Hepatocyte (in vitro differentiated cells): ENCODE measurements around the gene FRRS1. TPM values are rescaled to one million over a fixed set of nuclear protein-coding genes. Genes with fewer than 3 reads are reported as not detected.

ENCODE experiments used
- DNase-seq: peaks from one replicate; pipeline ENCODE4 v3.0.0-alpha.2; 2016; ENCODE audit warnings: low spot score
- H2AFZ ChIP-seq: fragments of 200-600 bp; sonication (generic); 2 replicates; pipeline ENCODE4 v1.6.0; 2016; ENCODE audit warnings: antibody characterized with exemption, mild to moderate bottlenecking
- H3K27ac ChIP-seq: fragments of 200-600 bp; sonication (generic); 2 replicates; pipeline ENCODE4 v1.5.1; 2016; ENCODE audit warnings: mild to moderate bottlenecking
- H3K27me3 ChIP-seq: fragments of 200-600 bp; sonication (generic); 2 replicates; pipeline ENCODE4 v1.6.1; 2016
- H3K36me3 ChIP-seq: fragments of 200-600 bp; sonication (generic); replicated peaks from 2 replicates; pipeline ENCODE4 v1.5.1; 2016; ENCODE audit warnings: low read depth; ENCODE audit not compliant: insufficient read depth
- H3K4me1 ChIP-seq: fragments of 200-600 bp; sonication (generic); 2 replicates; pipeline ENCODE4 v1.5.1; 2016; ENCODE audit warnings: mild to moderate bottlenecking, moderate library complexity; ENCODE audit not compliant: insufficient read depth
- H3K4me2 ChIP-seq: fragments of 200-600 bp; sonication (generic); 2 replicates; pipeline ENCODE4 v1.6.0; 2016
- H3K4me3 ChIP-seq: fragments of 200-600 bp; sonication (generic); 2 replicates; pipeline ENCODE4 v1.5.1; 2016; ENCODE audit warnings: mild to moderate bottlenecking
- H3K79me2 ChIP-seq: fragments of 200-600 bp; sonication (generic); 2 replicates; pipeline ENCODE4 v1.6.0; 2017; ENCODE audit warnings: mild to moderate bottlenecking
- H3K9me2 ChIP-seq: fragments of 200-600 bp; sonication (generic); replicated peaks from 2 replicates; pipeline ENCODE4 v1.6.0; 2017; ENCODE audit warnings: mild to moderate bottlenecking; ENCODE audit not compliant: insufficient read depth
- H3K9me3 ChIP-seq: fragments of 200-600 bp; sonication (generic); 2 replicates; pipeline ENCODE4 v1.5.1; 2016; ENCODE audit warnings: low read depth, mild to moderate bottlenecking
- H4K20me1 ChIP-seq: fragments of 200-600 bp; sonication (generic); 2 replicates; pipeline ENCODE4 v1.6.0; 2016; ENCODE audit warnings: mild to moderate bottlenecking; ENCODE audit not compliant: insufficient read depth, poor library complexity, severe bottlenecking
- EZH2 ChIP-seq: fragments of 200-600 bp; sonication (generic); IDR thresholded peaks from 2 replicates; pipeline ENCODE4 v1.6.1; 2016; ENCODE audit warnings: antibody characterized with exemption, mild to moderate bottlenecking, borderline replicate concordance
- EZH2phosphoT487 ChIP-seq: fragments of 200-600 bp; sonication (generic); IDR thresholded peaks from one replicate; pipeline ENCODE4 v1.6.1; 2018; ENCODE audit warnings: antibody characterized with exemption, mild to moderate bottlenecking, low read depth, moderate library complexity; ENCODE audit not compliant: unreplicated experiment, severe bottlenecking
- WGBS: methylation state at CpG from one replicate; pipeline ENCODE4 v1.1.6; 2016; ENCODE audit warnings: low lambda C conversion rate; ENCODE audit errors: missing lambda C conversion rate; 5-methylcytosine and 5-hydroxymethylcytosine counted together
- polyA plus RNA-seq: library from polyadenylated mRNA; unstranded; fragments of >200 nt; fragmentation: Nextera tagmentation; extraction: Ambion mirVana; gene quantifications from 2 replicates; pipeline ENCODE4 v1.2.1, GENCODE V29; 2016
- total RNA-seq: library from RNA; depleted of rRNA; stranded (reverse); fragments of >200 nt; gene quantifications from 2 replicates; pipeline ENCODE4 v1.2.3, GENCODE V29; 2014
- TF ChIP-seq, protein P1 (sequence below): fragments of 200-600 bp; sonication (generic); IDR thresholded peaks from 2 replicates; pipeline ENCODE4 v1.5.1; 2016; ENCODE audit warnings: antibody characterized with exemption, mild to moderate bottlenecking; ENCODE audit not compliant: poor library complexity

The FRRS1 gene
- total and polyA plus RNA-seq, 2 experiments from 2014 or later, result 1.5 to 26.8 TPM

DNA sequence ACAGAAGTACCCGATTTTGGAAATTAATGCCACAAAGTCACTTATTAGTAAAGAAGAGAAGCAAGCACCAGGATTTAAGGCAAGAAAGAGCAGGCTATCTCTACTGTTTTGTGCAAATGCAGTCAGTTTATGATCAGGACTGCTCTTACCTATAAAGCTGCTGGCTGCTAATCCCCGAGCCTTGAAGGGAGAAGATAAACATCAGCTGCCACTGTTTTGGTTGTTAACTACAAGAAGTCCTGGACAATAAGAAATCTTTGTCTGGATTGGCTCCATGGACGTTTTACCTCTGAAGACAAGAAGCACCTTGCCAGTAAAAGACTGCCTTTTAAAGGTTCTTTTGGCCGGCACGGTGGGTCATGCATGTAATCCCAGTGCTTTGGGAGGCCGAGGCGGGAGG, 21.4 kb downstream of the FRRS1 start:
- no peak overlapping the region for H3K4me3 ChIP-seq
- DNase-seq, result no peak
- H3K9me3 ChIP-seq, result no peaks in the 10 kb centered on the region
- H3K27ac ChIP-seq, result no peak overlapping the region
- H3K79me2 ChIP-seq, result no peaks in the 10 kb centered on the region
- H2AFZ ChIP-seq, result no peak overlapping the region
- H3K36me3 ChIP-seq, result no peaks in the 10 kb centered on the region
- no peaks in the 10 kb centered on the region for H3K9me2 ChIP-seq
- no peaks in the 10 kb centered on the region for H4K20me1 ChIP-seq
- no peaks in the 10 kb centered on the region for H3K27me3 ChIP-seq
- 63% methylated on average over 7 of the region's 7 CpGs for WGBS
- H3K4me1 ChIP-seq, result no peaks in the 10 kb centered on the region
- TF ChIP-seq EZH2 (no peak), EZH2phosphoT487 (no peak)
- H3K4me2 ChIP-seq, result no peak overlapping the region

GRCh38 chr1:99740141-99740540, 26.3 kb downstream of the FRRS1 start:
- Histone ChIP-seq H3K4me2 (no peak overlapping the region), H3K9me3 (no peaks in the 10 kb centered on the region), H3K79me2 (no peaks in the 10 kb centered on the region), H3K9me2 (no peaks in the 10 kb centered on the region), H3K4me1 (no peaks in the 10 kb centered on the region), H4K20me1 (no peaks in the 10 kb centered on the region), H3K27me3 (no peaks in the 10 kb centered on the region), H3K27ac (no peak overlapping the region), H3K4me3 (no peak overlapping the region), H2AFZ (no peak overlapping the region), H3K36me3 (no peaks in the 10 kb centered on the region)
- no peak for TF ChIP-seq EZH2phosphoT487
- TF ChIP-seq EZH2, result no peak
- TF ChIP-seq, protein P1, sequence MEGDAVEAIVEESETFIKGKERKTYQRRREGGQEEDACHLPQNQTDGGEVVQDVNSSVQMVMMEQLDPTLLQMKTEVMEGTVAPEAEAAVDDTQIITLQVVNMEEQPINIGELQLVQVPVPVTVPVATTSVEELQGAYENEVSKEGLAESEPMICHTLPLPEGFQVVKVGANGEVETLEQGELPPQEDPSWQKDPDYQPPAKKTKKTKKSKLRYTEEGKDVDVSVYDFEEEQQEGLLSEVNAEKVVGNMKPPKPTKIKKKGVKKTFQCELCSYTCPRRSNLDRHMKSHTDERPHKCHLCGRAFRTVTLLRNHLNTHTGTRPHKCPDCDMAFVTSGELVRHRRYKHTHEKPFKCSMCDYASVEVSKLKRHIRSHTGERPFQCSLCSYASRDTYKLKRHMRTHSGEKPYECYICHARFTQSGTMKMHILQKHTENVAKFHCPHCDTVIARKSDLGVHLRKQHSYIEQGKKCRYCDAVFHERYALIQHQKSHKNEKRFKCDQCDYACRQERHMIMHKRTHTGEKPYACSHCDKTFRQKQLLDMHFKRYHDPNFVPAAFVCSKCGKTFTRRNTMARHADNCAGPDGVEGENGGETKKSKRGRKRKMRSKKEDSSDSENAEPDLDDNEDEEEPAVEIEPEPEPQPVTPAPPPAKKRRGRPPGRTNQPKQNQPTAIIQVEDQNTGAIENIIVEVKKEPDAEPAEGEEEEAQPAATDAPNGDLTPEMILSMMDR, result no peak
- no peak for DNase-seq
- 83% methylated on average over 1 of the region's 1 CpG for WGBS

DNA sequence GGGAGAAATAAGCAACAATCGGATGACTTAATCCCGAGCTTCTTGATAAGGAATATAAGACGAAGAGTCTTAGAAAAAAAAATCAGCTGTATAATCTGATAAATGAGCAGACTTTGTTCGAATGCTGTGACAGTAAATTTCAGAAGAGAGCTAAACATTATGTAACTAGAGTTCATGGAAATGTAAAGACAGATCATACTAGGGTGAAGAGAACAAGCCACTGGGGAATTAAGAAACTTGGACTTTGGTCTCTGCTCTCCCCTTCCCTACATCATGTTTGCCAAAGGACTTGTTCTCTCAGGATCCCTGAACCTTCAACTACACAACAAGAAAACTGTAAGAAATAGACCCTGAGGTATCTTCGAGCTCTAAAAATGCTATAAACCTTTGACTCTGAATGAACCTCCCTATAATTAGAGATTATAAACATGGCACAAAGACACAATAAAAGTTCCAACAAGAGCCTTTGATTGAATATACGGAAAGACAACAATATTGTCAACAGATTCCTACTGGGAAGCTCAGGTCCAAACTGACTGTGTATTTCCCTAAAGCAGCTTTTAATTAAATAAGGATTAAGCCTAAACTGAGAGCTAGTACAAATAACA, 27.5 kb downstream of the FRRS1 start:
- 44% methylated on average over 6 of the region's 6 CpGs for WGBS
- H3K4me3 ChIP-seq, result no peak overlapping the region
- H3K27me3 ChIP-seq, result no peaks in the 10 kb centered on the region
- no peak overlapping the region for H2AFZ ChIP-seq
- no peaks in the 10 kb centered on the region for H3K36me3 ChIP-seq
- H4K20me1 ChIP-seq, result no peaks in the 10 kb centered on the region
- H3K9me2 ChIP-seq, result no peaks in the 10 kb centered on the region
- peak overlapping the region; percentile 42 for H3K27ac ChIP-seq
- H3K9me3 ChIP-seq, result no peaks in the 10 kb centered on the region
- H3K79me2 ChIP-seq, result no peaks in the 10 kb centered on the region
- peak; percentile 52 for DNase-seq
- H3K4me2 ChIP-seq, result peak overlapping the region; percentile 22
- H3K4me1 ChIP-seq, result no peaks in the 10 kb centered on the region
- no peak for TF ChIP-seq EZH2phosphoT487
- TF ChIP-seq, protein P1, result no peak
- no peak for TF ChIP-seq EZH2

DNA sequence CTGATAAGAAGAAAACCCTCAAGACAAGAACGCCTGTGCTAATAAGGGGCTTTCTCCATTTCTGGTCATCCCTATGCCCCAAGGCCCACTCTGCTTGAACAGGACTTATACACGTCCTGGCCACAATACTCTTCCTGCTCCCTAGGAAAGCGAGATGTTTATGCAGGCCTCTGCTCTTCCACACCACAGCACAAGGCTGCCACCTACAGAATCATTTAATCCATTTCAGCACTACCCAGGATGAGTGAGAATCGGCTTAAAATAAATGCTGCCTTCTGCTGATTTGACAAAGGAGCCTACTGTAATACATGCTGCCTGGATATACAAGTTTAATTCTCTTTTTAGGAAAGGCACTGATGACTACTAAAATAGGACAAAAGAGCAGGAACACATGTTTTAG, 29.4 kb downstream of the FRRS1 start:
- Histone ChIP-seq H3K4me2 (no peak overlapping the region), H2AFZ (no peak overlapping the region)

More for the DNA sequence above, 29.4 kb downstream of the FRRS1 start:
- Histone ChIP-seq H3K27me3 (no peaks in the 10 kb centered on the region), H3K9me2 (no peaks in the 10 kb centered on the region), H3K9me3 (no peaks in the 10 kb centered on the region), H3K4me3 (no peak overlapping the region), H3K36me3 (no peaks in the 10 kb centered on the region), H3K79me2 (no peaks in the 10 kb centered on the region), H3K4me1 (no peaks in the 10 kb centered on the region), H3K27ac (no peak overlapping the region), H4K20me1 (no peaks in the 10 kb centered on the region)
- DNase-seq, result peak; percentile 42
- WGBS, result 25% methylated on average over 4 of the region's 4 CpGs
- TF ChIP-seq, protein P1, result peak; percentile 45
- TF ChIP-seq EZH2phosphoT487, result no peak
- no peak for TF ChIP-seq EZH2
